GM10266 (cell line): ENCODE results near the gene SFTA2.
A peak's percentile ranks its signal among the peaks of the same experiment; 100 is the strongest.

ENCODE experiments used
- DNase-seq: peaks from one replicate; pipeline ENCODE4 v3.0.0; 2012; ENCODE audit errors: extremely low spot score
- CTCF ChIP-seq: IDR thresholded peaks from 2 replicates; pipeline ENCODE4 v1.5.1; 2012; ENCODE audit warnings: mild to moderate bottlenecking, low read depth; ENCODE audit not compliant: control insufficient read depth, insufficient read depth; ENCODE audit errors: missing control alignments

Gene SFTA2

DNA sequence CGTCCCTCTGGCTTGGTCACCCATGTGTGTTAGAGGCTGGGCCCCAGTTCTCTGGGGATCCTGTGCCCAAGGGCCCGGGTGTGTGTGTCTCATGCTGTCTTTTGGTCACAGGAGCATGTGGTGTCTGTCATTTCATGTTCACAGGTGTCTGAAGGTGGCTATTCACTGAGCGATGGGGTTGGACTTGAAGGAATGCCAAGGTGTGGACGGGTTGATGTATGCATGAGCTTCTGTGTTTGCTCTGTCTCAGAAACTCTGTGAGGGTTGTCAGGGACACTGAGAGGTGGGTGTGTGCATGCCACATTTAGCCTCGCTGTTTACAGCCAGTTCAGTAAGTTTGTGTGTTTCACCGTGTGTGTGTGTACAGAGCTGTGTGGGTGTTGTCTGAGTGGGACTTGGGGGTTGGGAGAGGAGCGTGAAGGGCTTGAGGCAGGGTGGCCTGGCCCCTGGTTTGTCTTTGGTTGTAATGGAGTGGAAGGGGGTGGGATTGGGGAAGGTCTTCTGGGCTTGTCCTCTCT is 46.4 kb downstream of the SFTA2 start:
- TF ChIP-seq CTCF = no peak
- peak; percentile 47 for DNase-seq

DNA sequence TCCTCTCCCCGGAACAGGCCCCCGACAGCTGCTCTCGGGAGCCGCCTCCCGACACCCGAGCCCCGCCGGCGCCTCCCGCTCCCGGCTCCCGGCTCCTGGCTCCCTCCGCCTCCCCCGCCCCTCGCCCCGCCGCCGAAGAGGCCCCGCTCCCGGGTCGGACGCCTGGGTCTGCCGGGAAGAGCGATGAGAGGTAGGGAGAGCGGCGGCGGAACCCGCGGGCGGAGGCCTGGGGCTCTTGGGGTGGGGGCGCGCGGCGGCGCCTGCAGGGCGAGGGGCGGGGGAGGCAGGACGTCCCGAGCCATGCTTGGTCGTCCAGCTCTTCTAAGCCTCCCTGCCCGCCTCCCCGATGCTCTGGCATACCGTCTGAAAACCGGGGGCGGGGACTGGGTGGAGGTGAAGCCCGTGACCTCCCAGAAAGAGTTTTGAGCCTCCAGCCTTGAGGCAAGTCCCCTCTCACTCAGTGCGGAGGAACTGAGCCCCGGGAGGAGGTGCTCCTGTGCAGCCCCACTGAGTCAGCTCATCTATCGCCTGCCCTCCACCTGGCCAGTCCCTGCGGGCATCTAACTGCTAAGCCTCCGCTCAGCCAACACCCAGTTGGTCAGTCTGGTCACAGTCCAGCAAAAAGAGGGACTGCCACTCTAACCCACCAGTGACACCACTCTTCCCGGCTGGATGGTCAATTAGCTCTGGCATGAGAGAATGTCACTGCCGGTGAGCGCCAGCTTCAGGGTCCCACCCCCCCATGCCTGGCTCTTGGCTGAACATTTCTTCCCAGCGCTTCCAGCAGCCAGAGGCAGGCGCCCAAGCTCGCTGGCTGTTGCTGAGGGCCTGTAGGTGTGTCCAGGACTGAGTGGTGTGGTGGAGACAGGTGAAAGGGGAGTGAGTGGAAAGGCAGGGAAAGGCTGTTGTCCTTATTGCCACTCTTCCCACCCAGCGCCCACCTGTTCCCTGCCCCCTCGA is 47.2 kb downstream of the SFTA2 start:
- no peak for TF ChIP-seq CTCF
- DNase-seq = peak; percentile 83

GRCh38 chr6:30883685-30884520 is 48.1 kb downstream of the SFTA2 start, which contains the start of gene DDR1:
TSS of gene DDR1 (plus strand) at chr6:30884519. CDS start at chr6:30888730, 4,211 bp downstream.
- no peak for TF ChIP-seq CTCF
- DNase-seq = peak; percentile 91

GRCh38 chr6:30882759-30883684 is 48.9 kb downstream of the SFTA2 start:
- no peak for TF ChIP-seq CTCF
- peak; percentile 71 for DNase-seq

- peak; percentile 16 for DNase-seq
- no peak for TF ChIP-seq CTCF
These were observed 49.7 kb downstream of the SFTA2 start for GRCh38 chr6:30882204-30882758.
